Prostate gland (tissue), 2 donors: ENCODE data around the gene CRABP2. TPM values are rescaled to one million over a fixed set of nuclear protein-coding genes. Genes with fewer than 3 reads are reported as not detected.

Source experiments
- DNase-seq: peaks from one replicate; pipeline ENCODE4 v3.0.0-alpha.2; 2019; ENCODE audit warnings: low spot score
- H3K27ac ChIP-seq, 2 donors: fragments of 200-600 bp; sonication (generic); 2 replicates each; pipeline ENCODE4 v1.5.1; 2017 to 2019
- H3K27me3 ChIP-seq: fragments of 200-600 bp; sonication (generic); replicated peaks from 2 replicates; pipeline ENCODE4 v1.5.1; 2019; ENCODE audit not compliant: insufficient read depth
- H3K36me3 ChIP-seq, 2 donors: fragments of 200-600 bp; sonication (generic); 1 replicate in 1 of 2; 2 replicates in 1 of 2; pipeline versions ENCODE4 v1.5.1 to v1.8.1; 2017 to 2019
- H3K4me1 ChIP-seq: fragments of 200-600 bp; sonication (generic); replicated peaks from 2 replicates; pipeline ENCODE4 v1.5.1; 2019
- H3K4me3 ChIP-seq, 2 donors: fragments of 200-600 bp; sonication (generic); 2 replicates each; pipeline ENCODE4 v1.5.1; 2017 to 2019
- H3K9me3 ChIP-seq: fragments of 200-600 bp; sonication (generic); 2 replicates; pipeline ENCODE4 v1.5.1; 2017
- CTCF ChIP-seq, 4 experiments: fragments of 200-600 bp in 2 of 4; fragments of 450-650 bp in 2 of 4; sonication (generic) in 2 of 4; IDR thresholded peaks; 1 replicate in 3 of 4; 2 replicates in 1 of 4; pipeline ENCODE4 v1.5.1; 2016 to 2019; ENCODE audit warnings: antibody characterized with exemption in 4 of 4, mild to moderate bottlenecking in 2 of 4, moderate library complexity in 2 of 4
- POLR2A ChIP-seq: fragments of 450-650 bp; IDR thresholded peaks from one replicate; pipeline ENCODE4 v1.6.1; 2016; ENCODE audit warnings: antibody characterized with exemption, mild to moderate bottlenecking
- POLR2AphosphoS5 ChIP-seq: sonication (generic); formaldehyde crosslinking; IDR thresholded peaks from one replicate; pipeline ENCODE4 v1.6.1; 2017; ENCODE audit warnings: antibody characterized with exemption
- WGBS: methylation state at CpG from one replicate; pipeline ENCODE4 v1.1.5; 2018; 5-methylcytosine and 5-hydroxymethylcytosine counted together
- intact Hi-C: fragments of 100-400 bp; cut with DNase I; formaldehyde crosslinking; loops from one replicate; pipeline ENCODE4 v1.14.2; 2022
- total RNA-seq, 2 donors: library from RNA; depleted of rRNA; stranded (reverse); fragments of >200 nt; gene quantifications; one replicate each; pipeline ENCODE4 v1.1.0, GENCODE V29; 2016

CRABP2 gene
- total RNA-seq, 2 donors from 2014 or later = 27.3 to 30.8 TPM

GRCh38 chr1:156692441-156692924, 12.9 kb downstream of the CRABP2 start:
- peaks cover 4% of the 10 kb centered on the region for H3K27me3 ChIP-seq
- intact Hi-C loops = loop anchor here (10.0 kb wide), 1 partner anchor 172 kb away; the partner anchor contains the start of gene NTRK1
- TF ChIP-seq POLR2A (no peak), CTCF (IDR thresholded peaks at IDR 0.05) (no peak), POLR2AphosphoS5 (no peak)
- WGBS = 13% methylated on average over 13 of the region's 13 CpGs
- H3K27ac ChIP-seq = peak overlapping the region; percentile 24 to 54
- peaks cover 8% of the 10 kb centered on the region for H3K4me1 ChIP-seq
- H3K36me3 ChIP-seq = no peaks in the 10 kb centered on the region
- H3K4me3 ChIP-seq = no peak overlapping the region
- no peaks in the 10 kb centered on the region for H3K9me3 ChIP-seq
- no peak for DNase-seq

GRCh38 chr1:156691665-156692440, 13.5 kb downstream of the CRABP2 start:
- peaks cover 4% of the 10 kb centered on the region for H3K27me3 ChIP-seq

GRCh38 chr1:156691191-156691590, 14.2 kb downstream of the CRABP2 start:
- H3K27ac ChIP-seq = no peak overlapping the region
- 46% methylated on average over 10 of the region's 10 CpGs for WGBS
- TF ChIP-seq CTCF (IDR thresholded peaks at IDR 0.05) (no peak), POLR2A (no peak), POLR2AphosphoS5 (no peak)
- no peaks in the 10 kb centered on the region for H3K9me3 ChIP-seq
- H3K27me3 ChIP-seq = peaks cover 4% of the 10 kb centered on the region
- H3K4me3 ChIP-seq = no peak overlapping the region
- H3K4me1 ChIP-seq = peaks cover 8% of the 10 kb centered on the region
- DNase-seq = no peak
- intact Hi-C loops = loop anchor here (10.0 kb wide), 1 partner anchor 174 kb away; the partner anchor contains the start of gene NTRK1
- H3K36me3 ChIP-seq = no peaks in the 10 kb centered on the region

More at GRCh38 chr1:156691665-156692440, 13.5 kb downstream of the CRABP2 start:
- WGBS = 30% methylated on average over 20 of the region's 20 CpGs
- intact Hi-C loops = loop anchor here (10.0 kb wide), 1 partner anchor 173 kb away; the partner anchor contains the start of gene NTRK1
- H3K4me3 ChIP-seq = no peak overlapping the region
- DNase-seq = no peak
- H3K9me3 ChIP-seq = no peaks in the 10 kb centered on the region
- H3K36me3 ChIP-seq = no peaks in the 10 kb centered on the region
- H3K27ac ChIP-seq = no peak overlapping the region
- TF ChIP-seq CTCF (IDR thresholded peaks at IDR 0.05) (peak in 1 of 4 experiments; percentile 21), POLR2AphosphoS5 (no peak)
- H3K4me1 ChIP-seq = peaks cover 8% of the 10 kb centered on the region

GRCh38 chr1:156690675-156691036, 14.7 kb downstream of the CRABP2 start:
- Histone ChIP-seq H3K36me3 (no peaks in the 10 kb centered on the region), H3K27me3 (peaks cover 4% of the 10 kb centered on the region), H3K4me1 (peaks cover 8% of the 10 kb centered on the region), H3K27ac (no peak overlapping the region), H3K4me3 (no peak overlapping the region), H3K9me3 (no peaks in the 10 kb centered on the region)
- intact Hi-C loops = loop anchor here (1.0 to 10.0 kb wide), 2 partner anchors 35 to 174 kb away; partner anchors contain the start of gene NTRK1
- no peak for DNase-seq
- 35% methylated on average over 8 of the region's 8 CpGs for WGBS
- no peak for TF ChIP-seq CTCF (IDR thresholded peaks at IDR 0.05)
- no peak for TF ChIP-seq POLR2AphosphoS5
- TF ChIP-seq POLR2A = no peak
